ENCODE data around the gene RECQL.
"Not testable (repeated sequence)": the region's sequence is repeated elsewhere in the genome, so short reads cannot be mapped to it uniquely, and the experiment has no call there.

Gene RECQL

DNA sequence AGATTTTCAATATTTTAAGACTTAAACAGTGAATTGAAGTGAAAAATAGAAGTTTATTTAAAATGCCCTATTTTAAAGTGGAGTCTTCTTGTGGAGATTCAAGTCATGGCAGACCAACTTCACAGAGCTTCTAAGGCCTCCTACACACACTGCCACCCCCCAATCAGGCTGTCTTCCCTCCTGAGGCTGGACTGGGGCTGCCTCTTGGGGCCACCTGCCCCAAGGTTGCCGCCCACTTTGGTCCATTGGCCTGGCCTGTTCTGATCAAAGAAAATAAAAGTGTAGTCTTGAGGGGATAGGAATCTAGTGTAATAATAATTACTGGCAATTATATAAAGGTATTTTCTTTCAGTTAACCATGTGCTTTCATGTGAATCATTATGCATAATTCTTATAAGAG lies 1.4 kb upstream of the RECQL start:
- no peak for DNase-seq (ENCODE audit: low read depth in 2 of 2)

DNA sequence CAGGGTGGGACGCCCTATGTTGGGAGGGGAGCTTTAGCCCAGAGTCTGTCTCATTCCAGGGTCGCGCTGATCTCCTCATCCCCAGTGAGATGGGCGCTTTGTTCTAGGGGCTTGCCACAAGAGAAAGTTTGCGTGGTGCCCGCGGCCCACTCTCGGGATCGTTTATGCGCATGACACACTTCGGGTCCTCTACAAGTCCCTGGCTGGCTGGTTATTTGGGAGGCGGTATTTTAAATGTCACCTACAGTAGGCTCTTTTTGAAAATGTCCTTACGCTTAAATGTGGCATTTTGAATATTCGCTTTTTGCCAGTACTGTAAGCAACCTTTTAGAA lies 695 bp upstream of the RECQL start:
- DNase-seq (ENCODE audit: low read depth in 2 of 2), result peak in 1 of 2 donors; percentile 18

DNA sequence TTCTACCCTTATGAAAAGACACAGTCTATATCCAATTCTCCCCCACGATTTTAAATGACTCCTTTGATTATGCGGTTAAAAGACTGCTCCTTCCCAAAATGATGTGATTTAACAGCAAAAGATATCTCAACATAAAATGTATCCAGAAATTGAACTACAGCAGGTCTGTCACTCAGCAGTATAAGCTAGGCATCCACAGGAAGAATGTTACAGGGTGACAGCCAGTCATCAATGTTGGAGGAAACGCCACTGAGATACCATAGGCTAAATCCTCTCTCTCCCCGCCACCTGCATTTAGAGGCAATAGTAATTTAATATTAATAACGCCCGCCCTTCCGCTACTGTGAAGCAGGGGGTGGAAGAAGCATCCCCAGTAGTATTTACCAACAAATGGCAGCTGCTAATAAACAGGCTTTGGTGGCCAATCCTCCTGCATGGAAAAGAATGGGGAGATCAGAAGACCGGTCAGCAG lies 613 bp downstream of the RECQL start:
- DNase-seq (ENCODE audit: low read depth in 2 of 2), result no peak

DNA sequence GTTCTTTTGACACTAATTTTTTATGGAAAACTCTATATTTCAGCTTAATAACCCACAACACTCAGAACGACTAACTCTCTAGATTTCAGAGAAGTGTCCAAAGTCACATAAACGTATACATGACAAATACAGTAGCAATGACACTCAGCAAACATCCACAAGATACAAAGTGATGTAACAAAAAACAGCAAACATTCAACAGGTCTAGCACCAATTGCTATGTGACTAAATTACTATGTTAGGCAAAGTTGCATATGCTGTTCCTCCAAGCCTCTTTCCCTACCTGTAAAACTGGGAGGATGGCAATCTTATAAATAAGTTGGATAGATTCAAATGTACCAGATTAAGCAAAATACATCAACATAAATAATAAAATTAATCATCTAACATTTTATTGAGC lies 1.7 kb downstream of the RECQL start:
- no peak for DNase-seq (ENCODE audit: low read depth in 2 of 2)

DNA sequence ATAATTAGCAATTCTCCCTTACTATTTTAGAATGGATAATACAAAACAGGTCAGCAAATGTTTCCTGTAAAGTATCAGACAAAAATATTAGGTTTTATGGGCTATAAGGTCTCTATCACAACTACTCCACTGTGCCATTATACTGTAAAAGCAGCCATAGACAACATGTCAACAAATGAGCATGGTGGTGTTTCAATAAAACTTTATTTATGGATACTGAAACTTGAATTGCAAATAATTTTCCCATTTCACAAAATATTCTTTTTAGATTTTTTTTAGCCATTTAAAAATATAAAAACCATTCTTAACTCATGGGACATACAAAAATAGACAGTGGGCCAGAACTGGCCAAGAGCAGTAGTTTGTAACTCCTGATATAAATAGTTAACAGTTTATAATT lies 15.4 kb downstream of the RECQL start:
- DNase-seq (ENCODE audit: low read depth in 2 of 2), result no peak

DNA sequence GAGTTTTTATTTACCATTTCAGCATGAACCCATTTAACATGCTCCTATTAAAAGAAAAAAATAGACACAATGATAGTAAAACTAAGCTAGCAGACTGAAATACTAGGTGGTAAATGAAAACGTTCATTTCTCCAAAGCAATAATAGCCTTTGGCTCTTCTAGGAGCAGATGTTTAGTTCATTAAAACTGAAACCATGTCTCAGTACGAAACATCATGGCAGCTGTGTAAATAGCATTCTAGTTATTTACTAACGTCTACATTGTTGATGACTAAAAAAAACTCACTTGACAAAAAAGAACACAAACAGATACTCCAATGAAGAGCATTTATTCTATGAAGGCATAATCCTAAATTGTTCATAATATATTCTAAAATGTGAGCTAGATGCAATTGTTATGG lies 17.9 kb downstream of the RECQL start:
- no peak for DNase-seq (ENCODE audit: low read depth in 2 of 2)

DNA sequence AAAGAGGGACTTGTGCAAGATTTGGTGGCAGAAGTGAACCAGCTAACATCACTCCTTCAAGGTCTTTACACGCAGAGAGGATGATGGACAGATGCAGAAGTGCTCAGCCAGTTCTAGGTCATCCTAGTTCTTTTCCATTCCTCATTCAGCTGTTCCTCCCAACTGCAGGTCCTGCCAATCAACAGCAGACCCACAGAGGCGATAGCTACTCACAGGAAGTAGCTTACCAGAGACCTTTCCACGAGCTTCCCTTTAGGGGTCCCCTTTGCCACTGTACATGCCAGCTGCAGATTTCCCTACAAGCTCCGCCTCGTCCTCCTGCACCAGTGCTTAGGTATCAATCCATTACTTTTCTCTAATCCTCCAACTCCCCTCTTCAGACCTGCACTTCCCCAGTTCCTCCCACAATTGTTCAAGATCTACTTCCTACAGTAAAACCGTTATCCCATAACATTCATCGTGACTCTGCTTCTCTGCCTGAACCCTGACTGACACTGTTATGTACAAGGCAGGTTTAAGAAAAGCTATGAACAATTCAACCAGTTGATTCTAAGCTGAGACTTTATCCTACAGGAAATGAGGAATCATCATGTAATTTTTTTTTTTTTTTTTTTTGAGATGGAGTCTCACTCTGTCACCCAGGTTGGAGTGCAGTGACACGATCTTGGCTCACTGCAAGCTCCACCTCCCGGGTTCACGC lies 22.5 kb downstream of the RECQL start:
- DNase-seq (ENCODE audit: low read depth in 2 of 2), result no peak

DNA sequence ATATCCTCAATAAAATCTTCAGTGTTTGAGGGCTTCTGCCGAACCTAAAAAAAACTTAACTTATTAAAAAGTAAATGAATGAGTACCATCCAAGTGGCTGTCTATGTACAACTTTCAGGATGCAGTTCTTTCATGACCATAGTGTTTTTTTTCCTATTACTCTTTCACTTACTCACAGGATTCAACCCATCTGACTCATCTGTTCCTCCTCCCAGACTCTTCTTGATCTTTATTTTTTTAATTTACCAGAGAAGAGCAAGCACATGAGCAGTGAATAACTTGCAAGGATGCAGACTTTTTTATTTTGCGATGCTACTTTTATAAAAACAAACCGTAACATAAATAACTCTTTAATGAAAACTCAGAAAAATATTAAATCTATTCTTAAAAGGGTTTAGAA lies 24.5 kb downstream of the RECQL start:
- no peak for DNase-seq (ENCODE audit: low read depth in 2 of 2)

DNA sequence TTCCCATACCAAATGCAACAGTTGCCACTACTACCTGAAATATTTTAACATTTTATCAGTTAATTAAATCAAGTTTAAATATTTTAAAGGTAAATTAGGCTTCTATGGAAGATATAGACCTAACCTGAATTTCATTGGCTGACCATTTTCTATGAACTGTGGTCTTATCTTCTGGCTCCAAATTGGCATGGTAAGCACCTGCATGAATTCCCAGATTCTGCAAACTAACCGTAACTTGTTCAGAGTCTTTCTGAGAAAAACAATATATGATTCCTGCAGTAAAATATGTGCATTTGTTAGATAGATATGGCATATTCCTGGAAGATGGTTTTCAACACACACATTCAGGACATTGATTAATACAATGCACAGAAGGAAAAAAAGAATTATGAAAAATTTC lies 25.9 kb downstream of the RECQL start:
- no peak for DNase-seq (ENCODE audit: low read depth in 2 of 2)

DNA sequence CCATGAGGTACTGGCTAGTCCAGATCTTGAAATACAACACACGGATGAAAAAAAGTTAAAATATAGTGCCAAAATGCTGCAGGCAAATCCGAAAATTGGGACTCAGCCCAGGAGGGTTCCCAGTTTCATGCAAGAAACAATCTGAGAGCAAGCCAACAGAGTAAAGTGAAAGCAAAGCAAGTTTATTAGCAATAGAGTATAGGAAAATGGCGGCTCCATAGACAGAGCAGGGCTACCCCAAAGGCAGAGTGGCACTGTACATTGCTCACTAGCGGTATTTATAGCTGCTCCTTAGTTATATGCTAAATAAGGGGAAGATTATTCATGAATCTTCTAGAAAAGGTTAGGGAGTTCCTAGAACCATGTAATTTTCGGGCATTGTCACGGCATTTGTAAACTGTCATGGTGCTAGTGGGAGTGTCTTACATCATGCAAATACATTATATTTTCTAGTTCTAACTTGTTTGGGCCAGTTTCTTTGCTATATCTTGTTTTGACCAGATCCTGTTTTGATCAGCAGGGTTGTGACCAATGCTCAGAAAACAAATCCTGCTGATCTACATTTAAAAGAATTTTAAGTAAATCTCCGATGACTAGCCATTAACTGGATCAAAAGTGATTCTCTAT lies 29.1 kb downstream of the RECQL start:
- DNase-seq (ENCODE audit: low read depth in 2 of 2), result no peak

DNA sequence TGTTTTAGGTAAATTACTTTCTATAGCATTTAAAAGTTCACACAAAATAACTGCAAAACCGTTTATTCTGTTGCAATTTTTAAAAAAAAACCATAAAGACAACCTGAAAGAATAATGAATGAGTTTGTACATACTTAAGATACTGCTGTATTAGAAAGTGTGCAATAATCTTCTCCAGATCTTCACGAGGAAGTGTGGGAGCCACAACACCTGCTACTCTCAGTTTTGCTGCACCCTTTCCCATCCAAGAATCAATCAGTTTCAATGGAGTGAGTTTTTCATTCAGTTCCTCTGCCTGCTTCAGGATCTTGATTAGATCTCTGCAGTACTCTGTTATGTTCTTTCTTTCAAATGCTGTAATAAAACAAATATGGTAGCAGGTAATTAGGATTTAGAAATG lies 30.1 kb downstream of the RECQL start:
- no peak for DNase-seq (ENCODE audit: low read depth in 2 of 2)

DNA sequence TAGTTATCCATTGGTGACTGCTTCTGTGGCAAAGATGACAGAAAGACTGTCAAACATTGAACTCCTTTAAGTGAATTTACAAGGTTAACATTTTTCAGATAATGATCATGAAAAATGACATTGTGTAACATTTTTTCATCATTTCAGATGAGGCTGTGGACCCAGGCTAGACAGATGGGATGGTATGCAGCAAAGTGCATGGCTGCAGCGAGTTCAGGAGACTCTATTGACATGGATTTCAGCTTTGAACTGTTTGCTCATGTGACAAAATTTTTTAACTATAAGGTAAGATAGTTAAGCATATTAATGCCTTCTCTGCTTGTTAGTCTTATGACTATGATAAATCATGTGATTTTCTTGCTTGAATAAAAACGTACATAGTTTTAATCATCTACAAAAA lies 34.1 kb downstream of the RECQL start:
- DNase-seq (ENCODE audit: low read depth in 2 of 2), result not testable (repeated sequence)

DNA sequence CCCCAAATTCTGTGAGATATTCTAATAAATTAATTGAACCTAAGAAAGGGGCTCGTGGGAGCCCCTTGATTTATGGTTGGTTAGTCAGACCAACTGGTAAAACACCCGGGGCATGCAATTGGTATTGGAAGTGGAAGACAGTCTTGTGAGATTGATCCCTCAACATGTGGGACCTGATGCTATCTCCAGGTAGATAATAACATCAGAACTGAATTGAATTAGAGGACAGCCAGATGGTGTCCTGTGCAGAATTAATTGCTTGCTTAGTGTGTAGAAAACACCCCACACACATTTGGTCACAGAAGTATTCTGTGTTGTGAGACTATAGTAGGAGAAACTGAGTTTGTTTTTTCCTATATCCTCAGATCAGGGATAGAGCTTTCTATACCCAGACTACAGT lies 42.0 kb downstream of the RECQL start:
- DNase-seq (ENCODE audit: low read depth in 2 of 2), result no peak

DNA sequence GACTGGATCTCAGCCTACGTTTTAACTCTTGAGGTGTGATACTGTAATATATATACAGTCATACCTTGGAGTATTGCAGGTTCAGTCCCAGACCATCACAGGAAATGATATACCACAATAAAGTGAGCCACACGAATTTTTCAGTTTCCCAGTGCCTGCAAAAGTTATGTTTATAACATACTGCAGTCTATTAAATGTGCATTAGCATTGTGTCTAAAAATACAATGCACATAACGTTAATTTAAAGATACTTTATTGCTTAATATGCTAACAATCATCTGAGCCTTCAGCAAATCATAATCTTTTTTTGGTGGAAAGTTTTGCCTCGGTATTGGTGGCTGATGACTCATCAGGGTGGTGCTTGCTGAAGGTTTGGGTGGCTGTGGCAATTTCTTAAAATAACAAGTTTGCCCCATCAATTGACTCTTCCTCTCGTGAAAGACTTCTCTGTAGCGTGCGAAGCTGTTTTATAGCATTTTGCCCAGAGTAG lies 45.1 kb downstream of the RECQL start:
- DNase-seq (ENCODE audit: low read depth in 2 of 2), result peak in 1 of 2 donors; percentile 12

DNA sequence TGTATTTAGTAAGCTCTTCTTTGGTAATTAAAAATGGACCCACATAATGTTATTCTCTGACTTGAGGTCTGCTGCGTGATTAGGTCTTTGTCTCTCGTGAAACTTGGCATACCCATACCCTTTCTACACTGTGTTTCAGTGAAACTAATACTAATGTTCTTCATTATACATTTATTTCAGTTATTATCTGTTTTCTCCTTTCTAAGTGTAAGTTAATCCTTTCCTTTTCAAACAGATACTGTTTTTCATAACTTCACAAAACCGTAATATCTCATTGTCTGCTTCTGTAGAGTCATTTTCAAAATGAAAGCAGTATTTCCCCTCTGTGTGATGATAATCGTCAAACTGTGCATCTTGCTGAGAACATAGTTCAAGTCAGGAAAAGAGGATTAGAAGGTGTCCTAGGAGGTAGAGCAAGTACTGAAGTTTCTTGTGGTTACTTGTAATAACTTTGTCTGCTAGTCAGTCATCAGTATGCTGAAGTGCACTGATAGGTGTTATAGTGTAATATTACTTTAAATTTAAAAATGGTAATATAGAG lies 48.1 kb downstream of the RECQL start:
- no peak for DNase-seq (ENCODE audit: low read depth in 2 of 2)

DNA sequence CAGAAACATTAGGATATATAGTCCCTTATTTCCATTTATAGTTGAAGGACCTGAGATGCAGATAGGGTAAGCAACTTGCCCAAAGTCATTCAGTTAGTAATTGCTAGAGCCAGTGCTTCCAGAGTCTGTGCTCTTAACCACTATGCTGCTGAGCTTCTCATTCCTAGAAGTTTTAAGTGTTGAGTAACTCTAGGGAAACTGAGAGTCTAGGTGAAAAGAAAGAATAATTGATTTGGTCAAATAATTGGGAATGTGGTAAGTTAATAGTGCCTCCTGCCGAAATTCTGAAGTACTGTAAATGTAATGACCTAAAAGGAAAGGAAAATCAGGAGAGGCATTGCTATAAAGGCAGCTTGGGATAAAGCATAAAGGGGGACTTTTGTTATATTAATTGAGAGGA lies 49.9 kb downstream of the RECQL start:
- no peak for DNase-seq (ENCODE audit: low read depth in 2 of 2)

DNA sequence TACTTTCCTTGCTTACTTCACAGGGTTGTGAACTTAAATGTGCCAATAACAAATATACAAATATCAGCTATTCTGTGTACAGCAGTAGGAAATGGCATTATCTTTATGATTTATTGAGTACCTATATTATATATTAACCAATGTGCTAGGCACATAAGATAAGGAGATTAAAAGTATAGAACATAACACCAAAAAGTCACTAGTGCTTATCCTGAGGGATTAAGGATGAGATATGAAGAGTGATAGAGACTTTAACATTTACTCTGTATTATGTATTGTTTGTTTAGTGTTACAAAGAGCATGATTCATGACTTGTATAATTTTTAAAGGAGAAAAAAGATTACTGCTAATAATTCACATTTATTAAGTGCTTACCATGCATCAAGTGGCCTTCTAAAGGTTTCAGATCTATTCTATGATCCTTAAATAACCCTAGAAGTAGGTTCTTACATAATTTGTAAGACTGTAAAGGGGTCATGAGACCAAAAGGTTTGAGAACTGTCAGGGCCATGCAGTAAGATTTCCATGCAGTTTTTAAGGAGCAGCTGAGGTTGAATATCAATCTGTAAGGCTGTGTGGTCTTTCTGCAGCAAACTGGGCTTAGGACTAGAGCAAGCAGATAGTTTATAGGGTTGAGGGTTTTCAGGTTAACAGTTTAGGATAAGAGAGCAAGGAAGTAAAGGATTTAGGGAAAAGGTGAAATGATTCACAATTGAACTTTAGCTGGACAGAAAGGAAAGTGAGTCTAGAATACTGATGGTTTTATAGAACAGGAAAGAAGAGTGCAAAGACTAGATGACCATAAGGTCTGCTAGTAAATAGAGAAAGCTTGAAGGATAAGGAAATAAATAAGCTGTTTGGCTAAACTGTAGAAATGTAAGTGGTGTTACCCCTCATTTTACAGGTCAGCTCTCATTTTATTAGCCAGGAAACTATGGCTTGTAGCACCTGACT lies 57.0 kb downstream of the RECQL start:
- no peak for DNase-seq (ENCODE audit: low read depth in 2 of 2)

DNA sequence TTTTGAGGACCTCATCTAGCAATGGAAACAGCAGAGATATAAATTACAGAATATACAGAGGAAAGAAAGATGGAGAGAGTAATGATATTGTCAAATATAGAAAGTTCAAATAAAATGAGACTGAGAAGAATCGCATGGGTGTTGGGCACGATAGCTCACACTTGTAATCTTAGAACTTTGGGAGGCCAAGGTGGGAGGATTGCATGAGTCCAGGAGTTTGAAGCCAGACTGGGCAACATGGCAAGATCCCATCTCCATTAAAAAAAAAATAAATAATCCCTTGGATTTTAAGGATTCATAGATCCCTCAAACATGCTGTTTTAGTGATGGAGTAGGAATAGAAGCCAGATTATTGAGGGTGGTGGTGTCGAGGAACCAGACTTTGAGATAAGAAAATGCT lies 62.1 kb downstream of the RECQL start:
- DNase-seq (ENCODE audit: low read depth in 2 of 2), result no peak

DNA sequence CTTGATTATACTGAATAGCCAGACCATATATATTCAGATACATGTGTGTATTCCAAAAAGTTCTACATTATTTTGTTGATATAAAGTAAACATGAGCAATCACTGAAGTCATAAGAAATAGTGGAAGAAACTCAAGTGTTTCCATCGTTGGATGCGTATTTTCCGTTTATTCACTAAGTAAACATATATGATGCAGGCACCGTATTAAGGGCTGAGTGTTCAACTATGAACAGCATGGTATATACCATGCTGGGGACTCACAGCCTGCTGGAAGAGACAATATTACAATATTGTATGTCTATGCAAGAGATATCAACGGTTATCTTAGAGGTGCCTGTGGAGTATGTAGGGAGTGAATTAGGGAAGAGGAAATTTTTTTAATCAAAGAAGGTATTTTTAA lies 62.8 kb downstream of the RECQL start:
- DNase-seq (ENCODE audit: low read depth in 2 of 2), result no peak

DNA sequence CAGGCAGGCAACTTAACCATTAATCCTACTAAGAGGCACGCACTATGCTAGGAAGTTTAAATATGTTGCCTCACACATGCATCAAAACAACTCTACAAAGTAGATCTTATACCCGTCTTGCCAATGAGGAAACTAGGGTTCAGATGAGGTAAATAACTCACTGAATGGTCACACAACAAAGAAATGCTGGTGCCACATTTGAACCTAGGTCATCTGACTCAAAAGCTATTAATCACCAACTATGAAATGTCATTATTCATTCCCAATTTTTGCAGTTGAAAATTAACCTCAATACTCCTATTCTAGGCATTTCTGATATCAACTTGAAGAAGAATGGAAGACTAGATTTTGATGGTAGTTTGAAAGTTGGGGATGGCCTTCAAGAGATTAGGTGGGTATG lies 66.7 kb downstream of the RECQL start:
- no peak for DNase-seq (ENCODE audit: low read depth in 2 of 2)

DNA sequence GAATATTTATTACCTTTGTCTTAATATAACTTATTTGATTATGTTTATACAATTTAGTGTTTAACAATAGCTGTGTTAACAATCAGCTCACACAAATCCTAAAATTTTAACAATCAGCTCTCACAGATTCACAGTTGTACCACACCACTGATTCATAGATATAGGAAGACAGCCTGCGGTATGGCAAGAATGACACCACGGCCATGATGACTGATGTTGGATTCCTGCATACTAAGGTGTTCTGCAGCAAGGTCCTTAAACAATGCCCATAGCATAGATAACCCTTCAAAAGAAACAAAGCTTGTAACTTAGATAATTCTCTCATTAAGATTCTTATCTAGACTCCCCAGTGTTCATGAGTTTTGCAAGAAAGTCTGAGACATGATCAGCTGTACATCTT lies 67.9 kb downstream of the RECQL start:
- DNase-seq (ENCODE audit: low read depth in 2 of 2), result no peak

DNA sequence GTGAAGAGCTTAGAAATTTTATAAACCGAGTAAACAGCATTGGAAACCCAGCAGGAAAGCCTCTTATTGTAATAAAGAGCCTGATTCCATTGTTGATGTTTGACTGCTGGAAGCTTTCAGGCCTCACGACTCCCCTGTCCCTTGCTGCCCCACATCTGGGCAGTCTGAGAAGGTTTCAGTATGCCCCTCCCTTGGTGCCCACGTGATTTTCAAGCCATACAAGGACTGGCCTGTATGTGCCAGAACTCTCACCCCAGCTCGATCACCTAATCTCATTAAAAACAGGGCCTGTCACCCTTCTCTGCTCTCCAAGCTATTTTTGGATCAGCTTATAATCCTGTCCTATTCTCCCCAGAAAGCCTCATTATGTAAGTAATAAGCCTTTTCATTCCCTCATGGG lies 71.4 kb downstream of the RECQL start:
- DNase-seq (ENCODE audit: low read depth in 2 of 2), result no peak
